Stomach smooth muscle (tissue), 2 donors: Measurements from ENCODE around the gene DLX6.

Experiments
- H3K27ac ChIP-seq: one replicate; pipeline ENCODE4 v1.7.0; 2013; ENCODE audit warnings: mild to moderate bottlenecking, low read length, inconsistent platforms
- H3K27me3 ChIP-seq, 2 donors: one replicate each; pipeline ENCODE4 v1.7.0; 2013; ENCODE audit warnings: low read length in 2 of 2; ENCODE audit not compliant: insufficient read depth in 2 of 2, control insufficient read depth in 1 of 2
- H3K36me3 ChIP-seq, 2 donors: one replicate each; pipeline ENCODE4 v1.7.0; 2013; ENCODE audit warnings: low read length in 2 of 2; ENCODE audit not compliant: control insufficient read depth in 2 of 2, insufficient read depth in 2 of 2
- H3K4me1 ChIP-seq: one replicate; pipeline ENCODE4 v1.7.0; 2013; ENCODE audit warnings: low read length; ENCODE audit not compliant: control insufficient read depth, insufficient read depth
- H3K4me3 ChIP-seq, 2 donors: one replicate each; pipeline ENCODE4 v1.7.0; 2013; ENCODE audit warnings: low read length in 2 of 2
- H3K9ac ChIP-seq, 2 donors: one replicate each; pipeline ENCODE4 v1.7.0; 2013; ENCODE audit warnings: low read length in 2 of 2, mild to moderate bottlenecking in 1 of 2
- H3K9me3 ChIP-seq, 2 donors: one replicate each; pipeline ENCODE4 v1.7.0; 2013; ENCODE audit warnings: low read length in 2 of 2; ENCODE audit not compliant: control insufficient read depth in 2 of 2
- donor health status: healthy.
- donor health status: Pancreatic carcinoma.

Gene DLX6

GRCh38 chr7:96996111-96996957 lies 9.0 kb upstream of the DLX6 start:
- Histone ChIP-seq H3K4me3 (no peak overlapping the region), H3K9ac (no peak overlapping the region), H3K9me3 (no peaks in the 10 kb centered on the region), H3K27ac (no peak overlapping the region), H3K4me1 (peaks cover 12% of the 10 kb centered on the region), H3K36me3 (no peaks in the 10 kb centered on the region), H3K27me3 (peaks cover 70 to 93% of the 10 kb centered on the region in 2 donors)

GRCh38 chr7:96996958-96997511 lies 8.3 kb upstream of the DLX6 start:
- no peak overlapping the region for H3K4me3 ChIP-seq
- H3K9me3 ChIP-seq, result no peaks in the 10 kb centered on the region

GRCh38 chr7:96997512-96998032 lies 7.8 kb upstream of the DLX6 start:
- no peaks in the 10 kb centered on the region for H3K9me3 ChIP-seq

More at GRCh38 chr7:96996958-96997511, 8.3 kb upstream of the DLX6 start:
- no peaks in the 10 kb centered on the region for H3K36me3 ChIP-seq
- peaks cover 73 to 94% of the 10 kb centered on the region in 2 donors for H3K27me3 ChIP-seq
- no peak overlapping the region for H3K27ac ChIP-seq
- no peak overlapping the region for H3K9ac ChIP-seq
- H3K4me1 ChIP-seq, result peaks cover 11% of the 10 kb centered on the region

GRCh38 chr7:96998333-96998732 lies 7.0 kb upstream of the DLX6 start:
- Histone ChIP-seq H3K27ac (no peak overlapping the region), H3K27me3 (peaks cover 72 to 94% of the 10 kb centered on the region in 2 donors), H3K9ac (no peak overlapping the region), H3K36me3 (no peaks in the 10 kb centered on the region), H3K9me3 (no peaks in the 10 kb centered on the region), H3K4me3 (no peak overlapping the region), H3K4me1 (peaks cover 3% of the 10 kb centered on the region)

More at GRCh38 chr7:96997512-96998032, 7.8 kb upstream of the DLX6 start:
- Histone ChIP-seq H3K27me3 (peaks cover 73 to 94% of the 10 kb centered on the region in 2 donors), H3K9ac (no peak overlapping the region), H3K36me3 (no peaks in the 10 kb centered on the region), H3K4me1 (peaks cover 6% of the 10 kb centered on the region), H3K4me3 (no peak overlapping the region), H3K27ac (no peak overlapping the region)

- no peak overlapping the region for H3K9ac ChIP-seq
- H3K27me3 ChIP-seq, result peaks cover 72 to 94% of the 10 kb centered on the region in 2 donors
- H3K4me1 ChIP-seq, result peaks cover 3% of the 10 kb centered on the region
- no peak overlapping the region for H3K4me3 ChIP-seq
- H3K27ac ChIP-seq, result no peak overlapping the region
- H3K9me3 ChIP-seq, result no peaks in the 10 kb centered on the region
- no peaks in the 10 kb centered on the region for H3K36me3 ChIP-seq
Measured at GRCh38 chr7:96998744-96999143, 6.6 kb upstream of the DLX6 start.

- Histone ChIP-seq H3K36me3 (no peaks in the 10 kb centered on the region), H3K27ac (no peak overlapping the region), H3K9ac (no peak overlapping the region), H3K4me1 (peaks cover 17% of the 10 kb centered on the region), H3K9me3 (no peaks in the 10 kb centered on the region), H3K4me3 (no peak overlapping the region), H3K27me3 (peaks cover 64 to 92% of the 10 kb centered on the region in 2 donors)
Measured at GRCh38 chr7:97001221-97001620, 4.1 kb upstream of the DLX6 start.

- Histone ChIP-seq H3K9ac (no peak overlapping the region), H3K9me3 (no peaks in the 10 kb centered on the region), H3K4me1 (peaks cover 22% of the 10 kb centered on the region), H3K4me3 (no peak overlapping the region), H3K36me3 (no peaks in the 10 kb centered on the region), H3K27ac (no peak overlapping the region), H3K27me3 (peaks cover 63 to 90% of the 10 kb centered on the region in 2 donors)
Measured at GRCh38 chr7:97001656-97002554, 3.4 kb upstream of the DLX6 start.

GRCh38 chr7:97002555-97003261 lies 2.6 kb upstream of the DLX6 start:
- Histone ChIP-seq H3K9me3 (no peaks in the 10 kb centered on the region), H3K27me3 (peaks cover 64 to 89% of the 10 kb centered on the region in 2 donors), H3K4me1 (peaks cover 19% of the 10 kb centered on the region), H3K36me3 (no peaks in the 10 kb centered on the region), H3K27ac (no peak overlapping the region), H3K4me3 (no peak overlapping the region), H3K9ac (no peak overlapping the region)

- no peak overlapping the region for H3K9ac ChIP-seq
- peaks cover 65 to 89% of the 10 kb centered on the region in 2 donors for H3K27me3 ChIP-seq
- no peak overlapping the region for H3K27ac ChIP-seq
- peaks cover 19% of the 10 kb centered on the region for H3K4me1 ChIP-seq
- no peaks in the 10 kb centered on the region for H3K9me3 ChIP-seq
- H3K36me3 ChIP-seq, result no peaks in the 10 kb centered on the region
- H3K4me3 ChIP-seq, result no peak overlapping the region
Measured at GRCh38 chr7:97003262-97004246, 1.8 kb upstream of the DLX6 start.
